ENCODE data around the gene URGCP. TPM values are rescaled to one million over a fixed set of nuclear protein-coding genes. Genes with fewer than 3 reads are reported as not detected.
"Not testable (repeated sequence)": the region's sequence is repeated elsewhere in the genome, so short reads cannot be mapped to it uniquely, and the experiment has no call there.

Gene URGCP
- total RNA-seq, 1 donor from 2014 or later = 28.2 TPM

- Histone ChIP-seq H3K9me3 (ENCODE audit: control insufficient read depth in 3 of 3, low read length in 3 of 3) (no peaks in the 10 kb centered on the region), H3K4me3 (ENCODE audit: low read length in 3 of 3) (no peak overlapping the region), H3K27me3 (ENCODE audit: control insufficient read depth in 3 of 3, insufficient read depth in 3 of 3, low read length in 3 of 3) (no peaks in the 10 kb centered on the region)
These were observed 61.7 kb downstream of the URGCP start for GRCh38 chr7:43844662-43845061.

GRCh38 chr7:43844257-43844656 lies 62.1 kb downstream of the URGCP start:
- Histone ChIP-seq H3K36me3 (ENCODE audit: control insufficient read depth in 3 of 3, insufficient read depth in 3 of 3, low read length in 3 of 3) (no peaks in the 10 kb centered on the region), H3K4me3 (ENCODE audit: low read length in 3 of 3) (no peak overlapping the region), H3K27ac (ENCODE audit: low read depth, low read length) (no peak overlapping the region), H3K27me3 (ENCODE audit: control insufficient read depth in 3 of 3, insufficient read depth in 3 of 3, low read length in 3 of 3) (no peaks in the 10 kb centered on the region), H3K9ac (ENCODE audit: low read depth in 1 of 3, low read length in 3 of 3) (no peak overlapping the region), H3K9me3 (ENCODE audit: control insufficient read depth in 3 of 3, low read length in 3 of 3) (no peaks in the 10 kb centered on the region), H3K4me1 (ENCODE audit: control insufficient read depth in 3 of 3, insufficient read depth in 3 of 3, low read length in 3 of 3) (no peaks in the 10 kb centered on the region)

More at GRCh38 chr7:43844662-43845061, 61.7 kb downstream of the URGCP start:
- no peak overlapping the region for H3K27ac ChIP-seq (ENCODE audit: low read depth, low read length)
- H3K36me3 ChIP-seq (ENCODE audit: control insufficient read depth in 3 of 3, insufficient read depth in 3 of 3, low read length in 3 of 3) = no peaks in the 10 kb centered on the region
- no peaks in the 10 kb centered on the region for H3K4me1 ChIP-seq (ENCODE audit: control insufficient read depth in 3 of 3, insufficient read depth in 3 of 3, low read length in 3 of 3)
- H3K9ac ChIP-seq (ENCODE audit: low read depth in 1 of 3, low read length in 3 of 3) = no peak overlapping the region

- H3K36me3 ChIP-seq (ENCODE audit: control insufficient read depth in 3 of 3, insufficient read depth in 3 of 3, low read length in 3 of 3) = no peaks in the 10 kb centered on the region
- no peaks in the 10 kb centered on the region for H3K4me1 ChIP-seq (ENCODE audit: control insufficient read depth in 3 of 3, insufficient read depth in 3 of 3, low read length in 3 of 3)
- H3K9me3 ChIP-seq (ENCODE audit: control insufficient read depth in 3 of 3, low read length in 3 of 3) = no peaks in the 10 kb centered on the region
- H3K9ac ChIP-seq (ENCODE audit: low read depth in 1 of 3, low read length in 3 of 3) = no peak overlapping the region
- H3K27ac ChIP-seq (ENCODE audit: low read depth, low read length) = no peak overlapping the region
- no peaks in the 10 kb centered on the region for H3K27me3 ChIP-seq (ENCODE audit: control insufficient read depth in 3 of 3, insufficient read depth in 3 of 3, low read length in 3 of 3)
- H3K4me3 ChIP-seq (ENCODE audit: low read length in 3 of 3) = no peak overlapping the region
These were observed 63.1 kb downstream of the URGCP start for GRCh38 chr7:43843296-43843695.

- Histone ChIP-seq H3K9ac (ENCODE audit: low read depth in 1 of 3, low read length in 3 of 3) (peak overlapping the region in 1 of 3 donors; percentile 66), H3K36me3 (ENCODE audit: control insufficient read depth in 3 of 3, insufficient read depth in 3 of 3, low read length in 3 of 3) (no peaks in the 10 kb centered on the region), H3K4me3 (ENCODE audit: low read length in 3 of 3) (peak overlapping the region in 1 of 3 donors; percentile 67), H3K9me3 (ENCODE audit: control insufficient read depth in 3 of 3, low read length in 3 of 3) (no peaks in the 10 kb centered on the region), H3K27me3 (ENCODE audit: control insufficient read depth in 3 of 3, insufficient read depth in 3 of 3, low read length in 3 of 3) (no peaks in the 10 kb centered on the region), H3K27ac (ENCODE audit: low read depth, low read length) (no peak overlapping the region), H3K4me1 (ENCODE audit: control insufficient read depth in 3 of 3, insufficient read depth in 3 of 3, low read length in 3 of 3) (no peaks in the 10 kb centered on the region)
These were observed 68.2 kb downstream of the URGCP start for GRCh38 chr7:43838201-43838658.

GRCh38 chr7:43834463-43835251 lies 71.7 kb downstream of the URGCP start:
- Histone ChIP-seq H3K36me3 (ENCODE audit: control insufficient read depth in 3 of 3, insufficient read depth in 3 of 3, low read length in 3 of 3) (no peaks in the 10 kb centered on the region), H3K9ac (ENCODE audit: low read depth in 1 of 3, low read length in 3 of 3) (no peak overlapping the region), H3K27me3 (ENCODE audit: control insufficient read depth in 3 of 3, insufficient read depth in 3 of 3, low read length in 3 of 3) (no peaks in the 10 kb centered on the region), H3K4me3 (ENCODE audit: low read length in 3 of 3) (peak overlapping the region in 2 of 3 donors; percentile 28 to 33), H3K9me3 (ENCODE audit: control insufficient read depth in 3 of 3, low read length in 3 of 3) (no peaks in the 10 kb centered on the region), H3K27ac (ENCODE audit: low read depth, low read length) (no peak overlapping the region), H3K4me1 (ENCODE audit: control insufficient read depth in 3 of 3, insufficient read depth in 3 of 3, low read length in 3 of 3) (no peaks in the 10 kb centered on the region)

- H3K4me3 ChIP-seq (ENCODE audit: low read length in 3 of 3); H3K27ac ChIP-seq (ENCODE audit: low read depth, low read length); H3K4me1 ChIP-seq (ENCODE audit: control insufficient read depth in 3 of 3, insufficient read depth in 3 of 3, low read length in 3 of 3); H3K36me3 ChIP-seq (ENCODE audit: control insufficient read depth in 3 of 3, insufficient read depth in 3 of 3, low read length in 3 of 3); H3K27me3 ChIP-seq (ENCODE audit: control insufficient read depth in 3 of 3, insufficient read depth in 3 of 3, low read length in 3 of 3); H3K9me3 ChIP-seq (ENCODE audit: control insufficient read depth in 3 of 3, low read length in 3 of 3); H3K9ac ChIP-seq (ENCODE audit: low read depth in 1 of 3, low read length in 3 of 3): not testable (repeated sequence)
These were observed 75.5 kb downstream of the URGCP start for GRCh38 chr7:43830917-43831316.

Small RNAs within 50 kb of the gene (small RNA-seq; reads per million reads assigned to genes)
- 0.07 reads per million for gene MRPS24

Other genes starting within 250 kb of the URGCP start
- gene COA1, start 177.1 kb downstream of the URGCP start, total RNA-seq = 57.9 TPM
- 27.7 TPM for gene BLVRA, start 147.9 kb downstream of the URGCP start, total RNA-seq
- 55.8 TPM for gene MRPS24, start 37.1 kb downstream of the URGCP start, total RNA-seq
- 8.9 TPM for gene UBE2D4, start 19.8 kb upstream of the URGCP start, total RNA-seq
- not detected for gene SPDYE1, start 91.3 kb upstream of the URGCP start, total RNA-seq
- 41.2 TPM for gene DBNL, start 138.1 kb upstream of the URGCP start, total RNA-seq
- 618 TPM for gene PGAM2, start 159.0 kb upstream of the URGCP start, total RNA-seq
- 12.5 TPM for gene POLM, start 175.9 kb upstream of the URGCP start, total RNA-seq
- 32.4 TPM for gene AEBP1, start 197.7 kb upstream of the URGCP start, total RNA-seq
- gene POLD2, start 217.0 kb upstream of the URGCP start, total RNA-seq = 64.7 TPM
- gene MYL7, start 234.7 kb upstream of the URGCP start, total RNA-seq = 21.4 TPM